DMS53 treated with DMSO at 0.1 percent for 48 hours (cell line): ENCODE measurements around the gene PTPRE.
"Not testable (repeated sequence)": the region's sequence is repeated elsewhere in the genome, so short reads cannot be mapped to it uniquely, and the experiment has no call there.

Experiments used
- DNase-seq: peaks from one replicate; lab custom pipeline; 2025; ENCODE audit not compliant: unreplicated experiment; lab: John Stamatoyannopoulos, UW

PTPRE gene

DNA sequence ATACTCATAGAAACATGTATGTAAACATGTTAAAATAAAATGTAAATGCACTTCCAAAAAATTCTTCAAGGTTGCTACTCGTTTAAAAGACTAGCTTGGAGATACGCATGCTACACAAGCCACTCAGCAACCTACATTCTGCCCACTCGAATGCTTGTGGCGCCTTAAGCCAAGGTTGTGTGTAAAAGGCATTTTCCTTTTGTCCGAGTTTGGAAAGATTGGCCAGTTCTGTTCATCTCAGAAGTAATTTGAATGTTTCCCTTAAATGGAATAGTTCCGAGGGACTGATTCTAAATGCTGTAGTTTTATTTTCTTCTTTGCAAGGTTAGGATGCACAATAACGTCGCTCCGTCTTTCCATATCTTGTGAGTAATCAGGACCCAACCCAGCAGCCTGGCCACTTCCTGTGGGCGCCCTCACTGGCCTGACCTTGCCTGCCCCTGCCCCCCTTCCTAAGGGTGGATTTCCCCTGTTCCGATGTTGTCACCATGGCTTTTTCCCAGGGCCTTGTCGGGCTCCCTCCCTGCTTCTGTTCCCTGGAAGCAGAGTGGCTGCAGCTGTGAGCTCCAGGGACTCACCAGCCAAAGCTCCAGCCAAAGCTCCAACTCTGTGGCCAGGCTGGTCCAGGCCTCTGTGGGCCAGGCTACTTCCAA lies 70.6 kb downstream of the PTPRE start:
- no peak for DNase-seq

DNA sequence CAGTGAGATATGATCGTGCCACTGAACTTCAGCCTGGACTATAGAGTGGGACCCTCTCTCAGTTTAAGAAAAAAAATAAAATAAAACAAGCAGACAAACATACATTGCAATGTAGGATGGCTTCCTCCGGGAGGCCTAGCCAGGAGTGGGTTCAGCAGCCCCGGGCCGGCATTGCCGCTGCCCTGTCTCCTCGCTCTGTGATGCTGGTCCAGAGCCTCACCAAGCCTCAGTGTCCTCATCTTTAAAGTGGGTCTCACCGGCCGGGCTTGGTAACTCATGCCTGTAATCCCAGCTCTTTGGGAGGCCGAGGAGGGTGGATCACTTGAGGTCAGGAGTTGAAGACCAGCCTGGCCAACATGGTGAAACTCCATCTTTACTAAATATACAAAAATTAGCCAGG lies 71.6 kb downstream of the PTPRE start:
- DNase-seq = no peak

DNA sequence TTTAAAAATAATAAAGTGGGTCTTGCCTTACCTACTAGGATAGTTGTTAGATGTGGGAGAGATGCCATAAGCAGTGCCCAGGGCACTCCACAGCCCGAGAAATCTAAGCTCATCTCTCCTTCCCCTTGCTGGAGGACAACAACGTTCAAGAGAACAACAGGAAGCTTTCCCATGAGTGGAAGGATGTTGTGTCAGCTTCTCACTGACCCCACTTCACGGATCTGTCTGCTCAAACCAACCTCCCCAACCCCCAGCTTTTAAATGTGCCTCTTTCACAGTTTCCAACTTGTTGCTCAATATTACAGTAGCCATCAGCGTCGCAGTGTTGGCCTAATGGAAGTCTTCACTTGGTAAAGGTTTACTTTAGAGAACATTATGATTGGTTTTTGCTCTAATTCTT lies 72.1 kb downstream of the PTPRE start:
- no peak for DNase-seq

- DNase-seq = no peak
Observed at GRCh38 chr10:127979566-127979965, 72.7 kb downstream of the PTPRE start.

DNA sequence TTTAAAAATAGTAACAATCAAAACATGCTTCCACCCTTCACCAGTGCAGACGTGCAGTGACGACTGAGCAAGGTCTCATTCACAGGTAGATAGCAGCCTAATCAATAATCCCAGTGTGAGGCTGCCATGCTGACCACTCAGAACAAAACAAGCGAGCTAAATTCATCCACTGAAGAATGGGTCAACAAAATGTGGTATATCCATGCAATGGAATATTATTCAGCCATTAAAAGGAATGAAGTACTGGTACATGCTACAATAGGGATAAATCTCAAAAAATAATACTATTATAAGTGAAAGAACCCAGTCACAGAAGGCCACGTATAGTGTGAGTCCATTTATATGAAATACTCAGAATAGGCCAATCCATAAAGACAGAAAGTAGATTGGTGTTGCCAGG lies 74.0 kb downstream of the PTPRE start:
- no peak for DNase-seq

- DNase-seq = no peak
Observed at GRCh38 chr10:127982601-127983000, 75.7 kb downstream of the PTPRE start.

DNA sequence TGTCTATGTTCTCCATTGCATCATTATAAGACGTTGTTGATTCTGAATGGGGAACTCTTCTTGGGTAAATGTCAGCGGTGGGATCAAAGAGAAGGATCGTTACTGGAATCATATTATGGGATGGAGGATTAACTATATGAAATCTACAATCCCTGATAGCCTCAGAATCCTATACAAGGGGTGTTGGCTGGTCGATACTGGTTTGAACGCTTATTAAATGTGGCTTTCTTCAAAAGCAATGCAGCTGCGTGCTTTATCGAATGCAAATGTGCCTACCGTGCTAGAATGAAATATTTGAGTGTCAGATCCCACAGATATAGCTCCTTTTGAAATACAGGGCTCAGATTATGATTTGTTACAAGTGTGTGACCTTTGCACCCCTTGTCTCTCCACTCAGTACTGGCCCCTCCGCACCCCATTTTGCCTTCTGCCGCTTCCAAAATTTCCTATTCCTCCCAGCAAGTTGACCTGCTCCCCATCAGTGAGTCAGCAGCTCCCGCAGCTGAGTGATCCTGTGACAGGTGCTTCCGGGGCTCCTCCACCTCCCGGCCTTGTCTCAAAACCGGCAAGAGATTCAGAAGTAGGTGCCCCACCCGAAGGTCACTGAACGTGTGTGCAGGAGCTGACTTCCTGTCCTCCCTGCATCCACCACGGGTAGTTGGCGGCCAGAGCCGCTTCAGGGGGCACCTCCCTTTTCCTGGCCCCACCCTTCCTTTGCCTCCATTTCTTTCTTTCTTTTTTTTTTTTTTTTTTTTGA lies 76.6 kb downstream of the PTPRE start:
- no peak for DNase-seq

GRCh38 chr10:127984945-127985344 lies 78.0 kb downstream of the PTPRE start:
- DNase-seq = no peak

DNA sequence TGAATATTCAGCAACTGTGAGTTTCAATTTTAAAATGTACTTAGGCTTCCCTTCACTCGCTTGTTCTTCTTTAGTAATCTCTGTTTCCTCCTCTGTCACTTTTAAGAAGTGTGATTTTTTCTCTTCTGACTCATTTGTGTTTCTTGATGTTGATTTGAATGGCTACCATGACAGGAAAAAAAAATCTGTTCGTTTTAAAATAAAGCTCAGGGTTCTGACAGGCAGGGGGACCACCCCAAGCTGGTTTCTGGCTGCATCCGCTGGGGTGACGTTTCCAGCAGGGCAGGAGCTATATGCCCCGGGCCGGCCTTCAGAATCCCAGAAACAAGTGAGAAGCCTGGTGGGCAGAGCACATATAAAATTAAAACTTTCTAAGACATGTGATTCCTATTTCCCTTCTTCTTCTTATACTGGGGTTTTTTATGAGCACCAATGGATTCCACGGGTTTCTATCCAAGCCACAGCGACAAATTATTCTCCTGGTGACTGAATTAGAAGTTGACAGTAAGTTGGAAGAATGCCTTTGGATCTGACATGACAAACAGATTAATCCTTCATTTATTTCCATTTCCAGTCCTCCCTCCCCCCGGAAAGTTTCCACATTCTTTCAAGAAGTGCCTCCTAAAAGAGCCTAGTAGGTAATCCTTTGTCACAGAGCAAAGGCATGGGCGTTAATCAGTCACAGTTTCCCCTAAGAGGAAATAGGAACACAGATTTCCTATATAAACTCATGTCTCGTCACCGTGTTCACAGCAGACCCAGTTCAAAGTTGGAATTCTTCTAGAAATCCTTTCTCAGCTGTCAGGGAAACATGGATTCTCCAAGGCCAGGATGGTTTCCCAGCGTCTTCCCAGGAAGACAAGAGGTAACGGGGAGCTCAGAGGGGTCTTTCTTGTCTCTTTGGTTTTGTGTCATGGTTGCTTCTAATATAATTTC lies 79.9 kb downstream of the PTPRE start:
- no peak for DNase-seq

DNA sequence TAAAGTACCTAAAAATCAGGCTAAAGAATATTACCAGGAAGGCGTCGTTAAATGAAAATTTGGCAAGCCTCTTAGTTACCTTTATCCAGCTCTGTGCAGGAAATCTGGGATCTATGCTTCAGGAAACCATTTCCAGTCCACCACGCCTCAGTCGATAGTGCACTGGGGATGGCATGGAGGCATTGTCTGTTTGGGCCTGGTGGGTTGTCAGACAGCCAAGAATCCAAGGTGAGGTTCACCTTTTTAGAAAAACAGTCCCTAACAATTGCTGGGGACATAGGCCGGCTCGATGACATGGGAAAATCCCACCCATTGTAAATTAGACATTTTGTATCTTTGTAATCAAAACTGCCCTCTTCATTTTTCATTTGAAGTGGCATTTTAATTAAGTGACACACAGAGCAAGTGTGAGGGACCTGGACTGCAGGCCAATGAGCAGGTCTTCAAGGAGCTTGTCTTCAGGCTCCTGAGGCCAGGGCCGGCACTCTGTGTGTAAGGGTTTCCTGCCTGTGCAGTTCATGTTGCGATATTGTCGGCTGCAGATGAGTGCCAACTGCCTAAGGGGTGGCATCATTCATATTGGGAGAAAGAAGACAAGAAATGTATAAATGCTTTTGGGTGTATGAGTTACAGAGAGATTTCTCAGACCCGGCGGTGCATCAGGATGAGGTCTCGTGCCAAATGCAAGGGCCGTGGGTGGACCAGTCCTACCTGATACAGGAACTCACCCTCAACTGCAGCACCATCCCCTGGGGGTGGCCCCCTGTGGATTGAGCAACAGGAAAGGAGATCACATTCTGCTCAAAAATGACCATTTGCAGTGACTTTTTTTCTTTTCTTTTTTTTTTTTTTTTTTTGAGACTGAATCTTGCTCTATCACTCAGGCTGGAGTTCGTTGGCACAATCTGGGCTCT lies 80.8 kb downstream of the PTPRE start:
- DNase-seq = no peak

DNA sequence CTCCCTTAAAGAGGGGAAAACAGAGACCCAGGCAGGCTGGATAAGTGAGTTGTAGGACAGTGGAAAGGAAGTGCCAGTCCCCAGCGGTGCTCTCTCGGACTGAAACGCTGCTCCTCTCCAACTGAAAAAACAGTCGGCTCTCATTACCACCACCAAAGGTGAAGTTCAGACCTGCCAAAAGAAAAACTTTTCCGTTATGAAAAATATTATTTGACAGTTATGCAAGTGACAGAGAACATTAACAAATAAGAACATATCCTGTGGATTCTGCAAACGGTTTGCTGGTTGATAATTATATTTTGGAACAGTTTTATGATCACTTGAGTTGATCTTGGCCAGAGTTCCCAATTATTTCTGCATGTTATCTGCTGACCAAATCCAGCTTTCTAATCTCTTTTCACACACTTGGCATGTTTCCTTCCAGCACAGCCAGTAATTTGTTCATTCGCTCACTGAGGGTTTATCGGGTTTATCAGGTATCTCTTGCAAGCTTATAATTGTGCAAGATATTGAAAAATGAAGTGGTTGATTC lies 82.6 kb downstream of the PTPRE start:
- DNase-seq = no peak

GRCh38 chr10:127990132-127990788 lies 83.4 kb downstream of the PTPRE start:
- not testable (repeated sequence) for DNase-seq

DNA sequence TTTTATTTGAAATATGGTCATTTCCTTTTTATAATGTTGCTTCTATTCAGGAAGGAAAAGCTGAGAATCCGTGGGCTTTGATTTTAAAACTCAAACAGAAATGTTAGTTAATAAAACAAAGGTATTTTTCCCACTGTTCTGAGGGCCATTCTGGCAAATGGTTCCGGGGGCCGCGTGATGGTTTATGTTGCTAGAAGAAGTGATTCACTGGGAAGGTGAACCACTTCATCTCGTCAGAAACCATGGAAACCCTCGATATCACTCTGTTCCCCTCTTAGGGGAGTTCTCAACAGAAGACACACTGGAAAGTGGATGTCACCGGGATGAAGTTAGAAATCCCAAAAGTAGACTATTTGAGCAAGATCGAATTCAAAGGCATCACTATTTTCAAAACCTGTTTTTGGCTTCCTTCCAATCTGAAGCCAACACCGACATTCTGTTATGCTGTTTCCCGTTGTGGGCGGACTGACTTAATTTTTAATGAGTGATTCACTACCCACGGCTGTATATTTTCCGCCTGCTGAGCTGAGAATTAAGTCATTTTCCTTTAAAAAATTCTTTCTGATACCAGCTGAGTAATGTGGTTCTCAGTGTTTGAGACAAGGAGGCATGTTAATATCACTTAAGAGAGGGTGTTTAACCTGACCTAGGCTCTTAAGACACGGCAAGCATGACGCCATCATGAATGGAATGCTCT lies 84.1 kb downstream of the PTPRE start:
- no peak for DNase-seq

DNA sequence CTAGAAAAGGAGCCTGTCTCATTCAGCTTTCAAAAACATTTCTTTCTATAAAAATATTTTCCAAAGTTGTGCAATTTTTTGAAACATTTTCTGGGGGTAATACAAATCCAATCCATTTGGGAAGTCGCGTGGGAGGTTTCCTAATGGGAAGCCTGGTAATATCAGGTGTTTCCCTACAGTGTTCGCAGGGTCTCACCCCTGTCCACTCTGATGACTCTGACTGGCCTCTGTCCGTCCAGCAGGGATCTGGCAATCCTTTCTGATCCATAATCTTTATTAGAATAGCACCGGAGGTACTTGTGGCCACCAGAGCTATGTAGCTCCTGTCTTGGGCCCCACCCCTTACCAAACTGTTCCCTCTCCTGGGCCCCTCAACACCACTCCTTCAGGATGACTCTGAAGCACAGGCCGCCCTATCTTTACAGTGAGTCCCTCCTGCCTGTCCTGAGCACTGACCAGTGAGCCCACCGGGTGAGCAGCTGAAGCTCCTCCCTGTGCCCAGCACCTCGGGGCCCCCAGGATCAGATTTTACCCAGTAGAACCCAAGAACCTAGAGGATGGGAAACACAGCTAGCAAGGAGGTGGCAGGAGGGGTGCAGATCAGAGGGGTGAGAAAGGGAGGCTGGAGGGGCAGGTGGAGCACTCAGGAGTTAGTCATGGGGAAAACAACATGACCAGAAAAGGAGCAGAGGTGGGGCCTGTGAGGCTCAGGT lies 84.8 kb downstream of the PTPRE start:
- DNase-seq = no peak

DNA sequence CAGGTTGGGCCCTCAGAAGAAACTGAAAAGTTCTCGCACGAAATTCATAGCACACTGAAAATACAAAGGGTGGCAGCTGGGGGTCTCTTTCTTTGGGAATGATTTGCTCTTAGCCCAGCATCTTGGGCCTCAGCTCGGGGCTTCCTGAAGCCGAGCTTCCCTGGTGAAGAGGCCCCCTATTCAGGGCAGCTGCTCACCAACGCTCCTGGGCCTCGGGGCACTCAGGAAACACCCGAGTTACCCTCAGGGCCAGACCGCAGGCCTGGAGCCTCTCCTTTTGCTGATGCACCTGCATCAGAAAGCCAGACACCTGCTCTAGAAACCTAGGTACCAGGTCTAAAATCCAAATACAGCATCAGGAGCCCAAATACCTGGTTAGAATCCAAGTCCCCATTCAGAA lies 85.5 kb downstream of the PTPRE start:
- no peak for DNase-seq

GRCh38 chr10:127993056-127993690 lies 86.3 kb downstream of the PTPRE start:
- no peak for DNase-seq

- no peak for DNase-seq
Observed at GRCh38 chr10:127995939-127996338, 89.0 kb downstream of the PTPRE start.

- no peak for DNase-seq
Observed at GRCh38 chr10:127996586-127996985, 89.7 kb downstream of the PTPRE start.
